C1 segment of cervical spinal cord (tissue), 14 donors: ENCODE results near the gene IDUA.
A peak's percentile ranks its signal among the peaks of the same experiment; 100 is the strongest.
"Not testable (repeated sequence)": the region's sequence is repeated elsewhere in the genome, so short reads cannot be mapped to it uniquely, and the experiment has no call there.

Experiments
- DNase-seq, 14 donors: peaks; one replicate each; lab custom pipeline; 2025; lab: John Stamatoyannopoulos, UW

The IDUA gene

GRCh38 chr4:967113-968104, 19.4 kb upstream of the IDUA start:
- no peak for DNase-seq

- no peak for DNase-seq
Measured at GRCh38 chr4:968221-968620, 18.6 kb upstream of the IDUA start.

- DNase-seq: no peak
Measured at GRCh38 chr4:968621-969394, 18.0 kb upstream of the IDUA start.

GRCh38 chr4:970046-970745, 16.6 kb upstream of the IDUA start:
- DNase-seq: no peak

GRCh38 chr4:970854-971520, 15.9 kb upstream of the IDUA start:
- DNase-seq: no peak

- no peak for DNase-seq
Measured at GRCh38 chr4:971666-972500, 15.0 kb upstream of the IDUA start.

GRCh38 chr4:972651-973424, 14.0 kb upstream of the IDUA start:
- DNase-seq: peak in 2 of 14 donors; percentile 34 to 54

- DNase-seq: peak; percentile 20 to 93 (median 76)
Measured at GRCh38 chr4:973431-974397, 13.1 kb upstream of the IDUA start, which contains the start of gene DGKQ. Gene DGKQ (minus strand): TSS chr4:973569. CDS start chr4:973482, 87 bp downstream.

- DNase-seq: no peak
Measured at GRCh38 chr4:974668-975067, 12.2 kb upstream of the IDUA start.

- not testable (repeated sequence) for DNase-seq
Measured at GRCh38 chr4:976016-976415, 10.8 kb upstream of the IDUA start.

- no peak for DNase-seq
Measured at GRCh38 chr4:978957-979701, 7.7 kb upstream of the IDUA start.

- DNase-seq: no peak
Measured at GRCh38 chr4:982291-982690, 4.6 kb upstream of the IDUA start.

GRCh38 chr4:982814-983213, 4.0 kb upstream of the IDUA start:
- no peak for DNase-seq

GRCh38 chr4:984336-985054, 2.3 kb upstream of the IDUA start:
- DNase-seq: no peak

GRCh38 chr4:985123-985830, 1.6 kb upstream of the IDUA start:
- DNase-seq: peak in 2 of 14 donors; percentile 9 to 55

GRCh38 chr4:986428-986878, 391 bp upstream of the IDUA start:
- no peak for DNase-seq
